Measurements from ENCODE around the gene STAG2. TPM values are rescaled to one million over a fixed set of nuclear protein-coding genes. Genes with fewer than 3 reads are reported as not detected.
A peak's percentile ranks its signal among the peaks of the same experiment; 100 is the strongest.

STAG2 gene
- total RNA-seq, 3 donors from 2014 or later, result 79.2 to 114 (median 83.2) TPM

DNA sequence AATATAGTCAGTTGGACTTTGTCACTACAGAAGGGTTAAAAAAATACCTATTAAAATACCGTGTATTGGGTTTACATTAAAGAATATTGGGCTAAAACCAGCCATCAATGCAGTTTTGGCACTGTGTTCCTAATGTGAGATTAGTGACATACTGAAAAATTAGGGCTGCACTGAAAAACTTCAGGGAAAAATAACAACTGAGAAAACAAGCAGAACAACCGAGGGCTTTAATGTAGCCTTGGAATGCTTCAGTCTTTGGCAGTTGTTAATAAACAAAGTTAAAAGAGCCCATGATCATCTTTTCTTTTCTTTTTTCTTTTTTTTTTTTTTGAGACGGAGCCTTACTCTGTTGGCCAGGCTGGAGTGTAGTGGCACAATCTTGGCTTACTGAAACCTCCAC is 12.4 kb downstream of the STAG2 start:
- TF ChIP-seq, protein P1, sequence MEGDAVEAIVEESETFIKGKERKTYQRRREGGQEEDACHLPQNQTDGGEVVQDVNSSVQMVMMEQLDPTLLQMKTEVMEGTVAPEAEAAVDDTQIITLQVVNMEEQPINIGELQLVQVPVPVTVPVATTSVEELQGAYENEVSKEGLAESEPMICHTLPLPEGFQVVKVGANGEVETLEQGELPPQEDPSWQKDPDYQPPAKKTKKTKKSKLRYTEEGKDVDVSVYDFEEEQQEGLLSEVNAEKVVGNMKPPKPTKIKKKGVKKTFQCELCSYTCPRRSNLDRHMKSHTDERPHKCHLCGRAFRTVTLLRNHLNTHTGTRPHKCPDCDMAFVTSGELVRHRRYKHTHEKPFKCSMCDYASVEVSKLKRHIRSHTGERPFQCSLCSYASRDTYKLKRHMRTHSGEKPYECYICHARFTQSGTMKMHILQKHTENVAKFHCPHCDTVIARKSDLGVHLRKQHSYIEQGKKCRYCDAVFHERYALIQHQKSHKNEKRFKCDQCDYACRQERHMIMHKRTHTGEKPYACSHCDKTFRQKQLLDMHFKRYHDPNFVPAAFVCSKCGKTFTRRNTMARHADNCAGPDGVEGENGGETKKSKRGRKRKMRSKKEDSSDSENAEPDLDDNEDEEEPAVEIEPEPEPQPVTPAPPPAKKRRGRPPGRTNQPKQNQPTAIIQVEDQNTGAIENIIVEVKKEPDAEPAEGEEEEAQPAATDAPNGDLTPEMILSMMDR (IDR thresholded peaks at IDR 0.05), result no peak
- no peak for TF ChIP-seq POLR2A (IDR thresholded peaks at IDR 0.05)
- TF ChIP-seq POLR2AphosphoS5 (IDR thresholded peaks at IDR 0.05), result no peak
- Histone ChIP-seq H3K4me1 (no peaks in the 10 kb centered on the region), H3K9me3 (no peaks in the 10 kb centered on the region), H3K27ac (no peak overlapping the region), H3K27me3 (no peaks in the 10 kb centered on the region), H3K36me3 (no peaks in the 10 kb centered on the region), H3K4me3 (no peak overlapping the region)
- intact Hi-C loops (cut with DNase I; ENCODE audit: low total_unique reads), result no loop called here
- no peak for DNase-seq (ENCODE audit: low spot score in 2 of 2)

DNA sequence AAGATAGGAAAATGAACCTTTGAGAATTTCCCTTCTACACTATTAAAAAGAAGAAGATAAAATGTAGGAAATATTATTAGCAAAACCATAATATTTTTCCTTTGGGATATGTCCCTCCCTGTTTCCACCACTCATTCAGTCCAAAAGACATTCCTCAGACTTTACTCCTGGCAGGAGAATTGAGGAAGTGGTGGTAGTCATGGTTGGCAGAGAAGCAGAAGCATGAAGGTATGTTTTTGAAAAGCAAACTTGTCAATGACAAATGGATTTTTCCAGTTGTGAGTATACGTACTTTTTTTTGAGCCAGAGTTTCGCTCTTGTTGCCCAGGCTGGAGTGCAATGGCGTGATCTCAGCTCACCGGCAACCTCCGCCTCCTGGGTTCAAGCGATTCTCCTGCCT is 13.7 kb downstream of the STAG2 start:
- Histone ChIP-seq H3K9me3 (no peaks in the 10 kb centered on the region), H3K27ac (peak overlapping the region; percentile 58 to 70), H3K4me3 (no peak overlapping the region), H3K36me3 (no peaks in the 10 kb centered on the region), H3K27me3 (no peaks in the 10 kb centered on the region), H3K4me1 (no peaks in the 10 kb centered on the region)
- DNase-seq (ENCODE audit: low spot score in 2 of 2), result no peak
- intact Hi-C loops (cut with DNase I; ENCODE audit: low total_unique reads), result no loop called here
- TF ChIP-seq, protein P1 (IDR thresholded peaks at IDR 0.05), result no peak
- TF ChIP-seq POLR2AphosphoS5 (IDR thresholded peaks at IDR 0.05), result no peak
- no peak for TF ChIP-seq POLR2A (IDR thresholded peaks at IDR 0.05)

DNA sequence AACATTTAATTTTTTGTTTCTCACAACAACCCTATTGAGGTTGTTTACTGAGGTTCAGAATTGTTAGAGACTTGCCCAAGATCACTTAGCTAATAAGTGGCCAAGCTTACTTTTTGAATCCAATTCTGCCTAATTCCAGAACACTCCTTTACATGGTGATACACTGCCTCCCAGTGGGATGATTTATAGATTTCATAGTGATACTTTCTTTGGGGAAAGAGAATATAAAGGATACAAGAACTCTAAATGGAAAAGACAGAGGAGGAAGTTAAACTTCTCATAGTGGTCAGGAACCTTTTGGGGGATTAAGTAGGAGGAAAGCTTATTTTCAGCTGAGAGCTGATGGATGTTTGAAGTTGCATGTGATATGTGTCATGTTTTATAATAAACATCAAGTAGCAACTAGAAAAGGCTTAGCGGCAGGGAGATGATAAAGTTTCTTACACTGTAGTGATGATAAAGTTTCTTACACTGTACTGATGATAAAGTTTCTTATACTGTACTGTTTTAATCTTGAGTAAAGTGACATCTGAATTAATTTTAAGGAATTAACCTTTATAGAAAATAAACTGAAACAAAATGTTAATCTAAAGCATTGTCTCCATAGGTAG is 15.3 kb downstream of the STAG2 start:
- Histone ChIP-seq H3K36me3 (no peaks in the 10 kb centered on the region), H3K9me3 (no peaks in the 10 kb centered on the region), H3K4me3 (no peak overlapping the region), H3K27ac (no peak overlapping the region), H3K4me1 (no peaks in the 10 kb centered on the region), H3K27me3 (no peaks in the 10 kb centered on the region)
- TF ChIP-seq POLR2A (IDR thresholded peaks at IDR 0.05), result no peak
- TF ChIP-seq POLR2AphosphoS5 (IDR thresholded peaks at IDR 0.05), result no peak
- TF ChIP-seq, protein P1 (IDR thresholded peaks at IDR 0.05), result no peak
- intact Hi-C loops (cut with DNase I; ENCODE audit: low total_unique reads), result no loop called here
- no peak for DNase-seq (ENCODE audit: low spot score in 2 of 2)

DNA sequence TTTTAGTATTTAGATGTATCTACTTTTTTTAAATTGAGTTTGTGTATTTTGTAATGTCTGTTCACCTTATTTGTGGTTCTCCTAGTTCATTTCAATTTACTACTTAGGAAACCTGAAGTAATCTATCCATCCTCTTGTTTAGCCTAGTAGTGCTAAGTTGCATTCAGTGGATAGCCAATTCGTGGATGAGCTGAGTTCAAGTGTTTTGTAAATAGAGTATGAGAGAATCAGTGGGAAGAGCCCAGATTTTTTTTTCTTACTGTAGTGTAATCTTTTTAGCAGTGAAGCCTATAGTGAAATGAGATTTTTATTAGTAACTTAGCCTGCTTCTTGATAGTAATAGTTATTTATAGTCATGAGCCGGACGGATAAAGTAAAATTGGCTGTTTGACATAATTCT is 21.7 kb downstream of the STAG2 start:
- Histone ChIP-seq H3K4me3 (no peak overlapping the region), H3K9me3 (no peaks in the 10 kb centered on the region), H3K27ac (no peak overlapping the region), H3K27me3 (no peaks in the 10 kb centered on the region), H3K4me1 (no peaks in the 10 kb centered on the region), H3K36me3 (no peaks in the 10 kb centered on the region)
- TF ChIP-seq, protein P1 (IDR thresholded peaks at IDR 0.05), result no peak
- TF ChIP-seq POLR2A (IDR thresholded peaks at IDR 0.05), result no peak
- no peak for TF ChIP-seq POLR2AphosphoS5 (IDR thresholded peaks at IDR 0.05)
- no peak for DNase-seq (ENCODE audit: low spot score in 2 of 2)
- intact Hi-C loops (cut with DNase I; ENCODE audit: low total_unique reads), result no loop called here

DNA sequence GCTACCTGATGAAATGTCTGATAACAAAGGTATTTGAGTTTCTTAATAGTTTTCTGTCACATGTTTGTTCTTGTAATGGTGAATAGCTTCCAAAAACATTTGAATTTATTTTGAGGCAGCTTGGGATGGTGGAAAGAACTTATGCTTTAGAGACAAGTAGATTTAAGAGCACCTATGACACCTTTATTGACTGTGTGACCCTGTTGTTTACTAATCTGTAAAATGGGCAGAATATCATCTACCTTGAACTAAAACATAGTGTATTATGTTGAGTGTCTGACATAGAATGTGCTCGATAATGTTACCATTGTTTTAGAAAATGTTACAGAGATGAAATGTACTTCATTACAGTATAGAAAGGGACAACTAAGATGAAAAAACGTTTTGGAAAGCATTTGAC is 24.9 kb downstream of the STAG2 start:
- no peak for DNase-seq (ENCODE audit: low spot score in 2 of 2)

More for the DNA sequence above, 24.9 kb downstream of the STAG2 start:
- H3K27me3 ChIP-seq, result no peaks in the 10 kb centered on the region
- H3K4me1 ChIP-seq, result no peaks in the 10 kb centered on the region
- no peaks in the 10 kb centered on the region for H3K9me3 ChIP-seq
- no peak overlapping the region for H3K4me3 ChIP-seq
- H3K36me3 ChIP-seq, result no peaks in the 10 kb centered on the region
- TF ChIP-seq, protein P1 (IDR thresholded peaks at IDR 0.05), result no peak
- no peak for TF ChIP-seq POLR2AphosphoS5 (IDR thresholded peaks at IDR 0.05)
- TF ChIP-seq POLR2A (IDR thresholded peaks at IDR 0.05), result no peak
- no peak overlapping the region for H3K27ac ChIP-seq
- intact Hi-C loops (cut with DNase I; ENCODE audit: low total_unique reads), result no loop called here

All from breast epithelium (tissue), 4 donors.